ENCODE data around the gene GFPT2.

DNA sequence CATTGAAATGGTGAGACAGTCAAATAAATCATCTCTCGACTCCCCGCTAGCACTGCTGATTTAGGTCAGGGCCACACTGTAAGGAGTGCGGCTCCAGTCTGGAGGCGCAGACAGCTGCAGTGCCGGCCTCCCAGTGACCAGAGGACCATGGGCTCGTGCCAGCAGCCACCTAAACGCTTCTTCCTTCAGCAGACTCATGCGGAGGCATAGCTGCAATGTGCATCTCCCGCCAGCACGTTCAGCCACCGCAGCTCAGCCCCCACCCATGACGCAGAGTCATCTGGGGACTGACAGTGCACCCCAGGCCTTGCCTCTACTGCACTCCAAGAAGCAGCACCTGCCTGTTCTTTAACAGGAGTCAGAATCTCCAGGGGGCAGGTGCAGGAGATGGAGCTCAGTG is 47.7 kb downstream of the GFPT2 start:
- TF ChIP-seq, protein P1, sequence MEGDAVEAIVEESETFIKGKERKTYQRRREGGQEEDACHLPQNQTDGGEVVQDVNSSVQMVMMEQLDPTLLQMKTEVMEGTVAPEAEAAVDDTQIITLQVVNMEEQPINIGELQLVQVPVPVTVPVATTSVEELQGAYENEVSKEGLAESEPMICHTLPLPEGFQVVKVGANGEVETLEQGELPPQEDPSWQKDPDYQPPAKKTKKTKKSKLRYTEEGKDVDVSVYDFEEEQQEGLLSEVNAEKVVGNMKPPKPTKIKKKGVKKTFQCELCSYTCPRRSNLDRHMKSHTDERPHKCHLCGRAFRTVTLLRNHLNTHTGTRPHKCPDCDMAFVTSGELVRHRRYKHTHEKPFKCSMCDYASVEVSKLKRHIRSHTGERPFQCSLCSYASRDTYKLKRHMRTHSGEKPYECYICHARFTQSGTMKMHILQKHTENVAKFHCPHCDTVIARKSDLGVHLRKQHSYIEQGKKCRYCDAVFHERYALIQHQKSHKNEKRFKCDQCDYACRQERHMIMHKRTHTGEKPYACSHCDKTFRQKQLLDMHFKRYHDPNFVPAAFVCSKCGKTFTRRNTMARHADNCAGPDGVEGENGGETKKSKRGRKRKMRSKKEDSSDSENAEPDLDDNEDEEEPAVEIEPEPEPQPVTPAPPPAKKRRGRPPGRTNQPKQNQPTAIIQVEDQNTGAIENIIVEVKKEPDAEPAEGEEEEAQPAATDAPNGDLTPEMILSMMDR (IDR thresholded peaks at IDR 0.05), result no peak
- TF ChIP-seq POLR2A (IDR thresholded peaks at IDR 0.05), result no peak
